RWPE1 (cell line): ENCODE measurements around the gene EFTUD2.
A peak's percentile ranks its signal among the peaks of the same experiment; 100 is the strongest.

ENCODE experiments used
- CTCF ChIA-PET: fragments of 350-600 bp; sonication (Branson Sonifier 250); formaldehyde crosslinking; extraction: SDS; loops from one replicate; lab custom pipeline; 2021; lab: Yijun Ruan, JAX
- POLR2A ChIA-PET: fragments of 400-600 bp; formaldehyde crosslinking; extraction: SDS; loops from one replicate; lab custom pipeline; 2020; ENCODE audit warnings: antibody characterized with exemption; ENCODE audit not compliant: low non-redundant PET; lab: Yijun Ruan, JAX
- DNase-seq: peaks from one replicate; pipeline ENCODE4 v3.0.0; 2012; ENCODE audit warnings: low spot score
- H3K27ac ChIP-seq: fragments of 450-650 bp; 2 replicates; pipeline ENCODE4 v1.5.1; 2017
- TF ChIP-seq, protein P1 (sequence below): fragments of 450-650 bp; conservative IDR thresholded peaks from 2 replicates; pipeline ENCODE4 v1.5.1; 2017; ENCODE audit warnings: low read depth, mild to moderate bottlenecking

EFTUD2 gene

DNA sequence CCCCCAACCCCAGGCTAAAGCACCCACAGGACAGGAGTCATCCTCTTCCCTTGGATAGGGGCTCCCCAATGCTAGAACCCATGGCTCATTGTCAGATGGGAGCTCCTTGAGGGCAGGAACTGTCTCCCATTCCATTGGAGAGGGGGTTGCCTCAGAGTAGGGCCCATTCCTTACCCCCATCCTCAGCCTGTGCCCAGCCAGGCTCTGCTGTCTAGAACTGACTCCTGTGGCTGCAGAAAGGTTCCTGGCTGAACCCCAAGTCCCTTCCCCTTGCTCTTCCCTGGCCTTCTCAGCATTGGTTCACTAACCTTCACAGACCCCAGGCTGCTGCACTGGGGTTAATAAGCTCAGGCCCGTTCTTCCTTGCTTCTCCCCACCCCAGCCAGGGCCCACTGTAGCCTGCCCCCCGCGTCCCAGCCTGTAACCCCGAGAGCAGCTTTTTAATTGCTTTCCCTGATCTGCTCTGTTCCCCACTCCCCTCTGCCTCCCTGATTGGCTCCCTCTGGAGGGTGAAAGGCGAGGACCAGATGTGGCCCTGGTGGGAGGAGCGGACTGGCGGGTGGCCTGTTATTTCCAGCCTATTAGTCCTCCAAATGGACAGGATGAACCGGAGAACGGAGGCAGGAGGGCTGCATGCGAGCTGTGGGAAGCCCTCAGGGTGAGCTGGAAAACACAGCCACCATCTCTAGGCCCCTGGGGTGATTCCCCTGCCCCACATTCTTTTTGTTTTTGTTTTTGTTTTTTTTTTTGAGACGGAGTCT, 22.1 kb upstream of the EFTUD2 start:
- CTCF ChIA-PET: interaction anchor here (0.6 to 5.6 kb wide), 7 partner anchors 12 to 178 kb away, joined by 3 to 113 read pairs (median 6); partner anchors contain the start of gene C1QL1
- no peak overlapping the region; the same call in 1 of the 2 replicates for H3K27ac ChIP-seq
- DNase-seq: no peak
- POLR2A ChIA-PET: interaction anchor here (0.6 to 1.1 kb wide), 3 partner anchors 98 to 103 kb away, joined by 3 to 5 read pairs (median 4); no protein-coding TSS in a partner anchor
- TF ChIP-seq, protein P1, sequence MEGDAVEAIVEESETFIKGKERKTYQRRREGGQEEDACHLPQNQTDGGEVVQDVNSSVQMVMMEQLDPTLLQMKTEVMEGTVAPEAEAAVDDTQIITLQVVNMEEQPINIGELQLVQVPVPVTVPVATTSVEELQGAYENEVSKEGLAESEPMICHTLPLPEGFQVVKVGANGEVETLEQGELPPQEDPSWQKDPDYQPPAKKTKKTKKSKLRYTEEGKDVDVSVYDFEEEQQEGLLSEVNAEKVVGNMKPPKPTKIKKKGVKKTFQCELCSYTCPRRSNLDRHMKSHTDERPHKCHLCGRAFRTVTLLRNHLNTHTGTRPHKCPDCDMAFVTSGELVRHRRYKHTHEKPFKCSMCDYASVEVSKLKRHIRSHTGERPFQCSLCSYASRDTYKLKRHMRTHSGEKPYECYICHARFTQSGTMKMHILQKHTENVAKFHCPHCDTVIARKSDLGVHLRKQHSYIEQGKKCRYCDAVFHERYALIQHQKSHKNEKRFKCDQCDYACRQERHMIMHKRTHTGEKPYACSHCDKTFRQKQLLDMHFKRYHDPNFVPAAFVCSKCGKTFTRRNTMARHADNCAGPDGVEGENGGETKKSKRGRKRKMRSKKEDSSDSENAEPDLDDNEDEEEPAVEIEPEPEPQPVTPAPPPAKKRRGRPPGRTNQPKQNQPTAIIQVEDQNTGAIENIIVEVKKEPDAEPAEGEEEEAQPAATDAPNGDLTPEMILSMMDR: no peak

DNA sequence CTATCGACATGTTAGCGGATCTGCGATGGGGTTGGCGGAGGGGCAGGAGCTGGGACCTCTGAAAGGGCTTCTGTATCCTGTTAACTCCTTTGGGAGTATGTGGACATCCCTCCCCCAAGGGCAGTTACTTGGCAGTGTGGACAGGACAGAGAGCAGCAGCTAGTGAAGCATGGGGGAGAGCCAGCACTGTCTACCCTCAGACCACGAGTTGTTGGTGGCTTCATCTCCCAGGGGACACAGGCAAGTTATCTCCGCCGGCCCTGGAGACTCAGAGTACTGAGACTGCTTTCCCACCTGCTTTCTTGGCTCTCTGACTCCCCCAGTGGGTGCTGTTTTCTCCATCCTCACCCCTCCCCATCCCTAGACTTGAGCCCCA, 21.3 kb upstream of the EFTUD2 start:
- ChIA-PET POLR2A (interaction anchor here (1.0 to 1.1 kb wide), 2 partner anchors 99 to 101 kb away, joined by 3 to 4 read pairs; no protein-coding TSS in a partner anchor), CTCF (interaction anchor here (0.5 to 5.6 kb wide), 26 partner anchors 8 to 211 kb away, joined by 3 to 113 read pairs (median 4); partner anchors contain the start of genes C1QL1, EFTUD2 and PLCD3)
- no peak overlapping the region for H3K27ac ChIP-seq
- no peak for DNase-seq
- TF ChIP-seq, protein P1: no peak

DNA sequence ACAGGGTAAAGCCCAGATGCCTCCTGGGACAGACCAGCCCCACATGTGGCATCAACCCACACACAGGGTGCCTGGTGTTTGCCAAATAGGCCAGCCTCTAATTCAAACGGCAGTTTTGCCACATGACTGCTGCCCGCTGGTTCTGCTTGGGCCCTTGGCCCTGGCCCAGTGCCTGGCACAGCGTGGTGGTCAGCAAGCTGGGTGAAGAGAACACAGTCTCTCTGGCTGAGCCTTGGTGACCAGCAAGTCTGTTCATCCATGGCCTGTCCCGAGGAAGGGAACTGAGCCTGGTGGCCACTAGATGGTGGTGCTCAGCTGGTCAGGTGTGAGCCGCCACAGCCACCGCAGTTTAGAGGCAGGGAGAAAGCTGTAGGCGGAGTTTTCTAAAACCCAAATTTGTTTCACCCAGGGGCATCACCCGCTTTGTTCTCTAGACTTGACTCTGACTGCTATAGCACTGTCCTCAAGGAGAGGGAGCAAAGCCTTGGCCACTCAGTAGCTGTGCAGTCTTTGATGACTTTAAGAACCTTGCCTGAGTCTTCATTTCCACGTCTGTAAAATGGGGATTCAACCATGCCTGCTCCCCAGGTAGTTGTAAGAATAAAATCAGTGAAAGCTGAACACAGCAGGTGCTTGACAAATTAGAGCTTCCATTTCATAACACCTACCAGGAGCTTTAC, 20.8 kb upstream of the EFTUD2 start:
- H3K27ac ChIP-seq: peak overlapping the region; percentile 60
- TF ChIP-seq, protein P1: peak; percentile 90
- ChIA-PET POLR2A (interaction anchor here (1.1 kb wide), 1 partner anchor 100 kb away, joined by 4 read pairs; no protein-coding TSS in a partner anchor), CTCF (interaction anchor here (0.5 to 5.6 kb wide), 28 partner anchors 9 to 212 kb away, joined by 3 to 113 read pairs (median 4); partner anchors contain the start of genes C1QL1, EFTUD2 and PLCD3)
- DNase-seq: peak; percentile 81

DNA sequence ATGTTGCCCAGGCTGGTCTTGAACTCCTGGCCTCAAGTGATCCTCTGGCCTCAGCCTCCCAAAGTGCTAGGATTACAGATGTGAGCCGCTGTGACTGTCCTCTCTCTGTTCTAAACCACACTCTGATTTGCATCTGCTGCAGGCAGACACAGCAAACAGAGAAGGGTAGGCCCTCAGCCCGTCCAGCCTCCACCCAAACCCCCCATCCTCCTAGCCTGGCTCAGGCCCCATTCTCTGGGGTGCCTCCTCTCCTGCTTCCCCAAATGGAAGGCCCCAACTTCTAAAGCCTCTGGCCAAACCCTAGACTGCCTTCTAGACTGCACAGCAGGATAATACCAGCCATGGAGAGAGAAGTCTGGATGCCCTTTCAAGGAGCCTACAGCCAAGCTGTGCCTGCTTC, 20.2 kb upstream of the EFTUD2 start:
- peak overlapping the region; percentile 60 for H3K27ac ChIP-seq
- ChIA-PET POLR2A (no interaction called here), CTCF (interaction anchor here (0.5 to 5.6 kb wide), 19 partner anchors 10 to 213 kb away, joined by 3 to 113 read pairs (median 5); partner anchors contain the start of genes C1QL1, EFTUD2 and PLCD3)
- TF ChIP-seq, protein P1: no peak
- no peak for DNase-seq

DNA sequence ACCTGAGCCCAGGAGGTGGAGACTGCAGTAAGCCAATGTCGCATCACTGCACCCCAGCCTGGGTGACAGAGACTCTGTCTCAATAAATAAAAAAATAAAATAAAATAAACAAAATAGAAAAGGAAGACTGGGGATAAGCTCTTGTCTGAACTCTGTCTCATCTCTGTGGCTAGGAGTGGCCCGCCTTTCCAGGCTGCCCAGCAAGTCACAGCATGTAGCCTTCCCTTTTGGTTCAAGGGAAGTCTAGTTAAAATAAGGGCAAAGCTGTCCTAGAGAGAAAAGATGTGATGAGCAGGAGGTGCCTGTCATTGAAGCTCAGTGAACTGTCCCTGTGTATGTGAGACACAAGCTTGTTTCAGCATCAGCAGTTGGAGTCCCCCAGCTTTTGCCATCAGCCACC, 18.8 kb upstream of the EFTUD2 start:
- ChIA-PET POLR2A (no interaction called here), CTCF (interaction anchor here (0.6 to 5.6 kb wide), 3 partner anchors 40 to 181 kb away, joined by 3 to 113 read pairs (median 6); no protein-coding TSS in a partner anchor)
- H3K27ac ChIP-seq: peak overlapping the region; percentile 91
- DNase-seq: no peak
- TF ChIP-seq, protein P1: no peak

GRCh38 chr17:44917456-44917855, 18.2 kb upstream of the EFTUD2 start:
- peak overlapping the region; percentile 91 for H3K27ac ChIP-seq
- TF ChIP-seq, protein P1: no peak
- POLR2A ChIA-PET: interaction anchor here (0.7 kb wide), 1 partner anchor 216 kb away, joined by 5 read pairs; no protein-coding TSS in a partner anchor
- CTCF ChIA-PET: interaction anchor here (5.6 kb wide), 1 partner anchor 104 kb away, joined by 113 read pairs; no protein-coding TSS in a partner anchor
- no peak for DNase-seq
